ENCODE measurements around the gene TMEM176B.
A peak's percentile ranks its signal among the peaks of the same experiment; 100 is the strongest.

Gene TMEM176B

GRCh38 chr7:150799741-150800580 is at the start of gene TMEM176B:
TMEM176B (minus strand) TSS chr7:150800364; CDS start chr7:150796569, 3,795 bp downstream.
- DNase-seq = peak in 13 of 56 donors; percentile 4 to 73 (median 28)

DNA sequence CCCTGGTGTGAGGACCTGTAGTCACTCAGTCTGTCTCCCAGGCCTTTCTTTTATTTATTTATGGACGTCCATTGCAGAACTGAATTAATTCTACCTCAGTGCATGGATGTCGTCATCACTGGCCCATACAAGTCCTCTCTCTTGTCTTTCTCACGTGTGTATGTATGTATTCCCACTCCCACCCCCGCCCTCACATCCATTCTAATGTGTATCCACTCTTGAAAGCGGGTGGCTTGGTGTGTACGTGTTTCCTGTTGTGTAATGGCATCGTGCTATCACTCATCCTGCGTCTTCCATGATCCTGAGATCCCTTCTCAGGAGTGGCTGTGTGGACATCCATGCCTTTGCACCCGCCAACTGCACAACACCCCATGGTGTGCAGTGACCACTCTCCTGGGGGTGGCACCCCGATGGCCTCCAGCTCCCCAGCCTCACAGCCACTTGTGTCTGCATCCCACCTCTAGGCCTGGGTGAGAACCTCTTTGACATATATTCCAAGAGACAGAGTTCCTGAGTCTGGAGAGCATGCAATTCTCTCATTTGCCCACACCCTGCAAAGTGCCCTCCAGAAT is 49.1 kb upstream of the TMEM176B start:
- no peak for DNase-seq

DNA sequence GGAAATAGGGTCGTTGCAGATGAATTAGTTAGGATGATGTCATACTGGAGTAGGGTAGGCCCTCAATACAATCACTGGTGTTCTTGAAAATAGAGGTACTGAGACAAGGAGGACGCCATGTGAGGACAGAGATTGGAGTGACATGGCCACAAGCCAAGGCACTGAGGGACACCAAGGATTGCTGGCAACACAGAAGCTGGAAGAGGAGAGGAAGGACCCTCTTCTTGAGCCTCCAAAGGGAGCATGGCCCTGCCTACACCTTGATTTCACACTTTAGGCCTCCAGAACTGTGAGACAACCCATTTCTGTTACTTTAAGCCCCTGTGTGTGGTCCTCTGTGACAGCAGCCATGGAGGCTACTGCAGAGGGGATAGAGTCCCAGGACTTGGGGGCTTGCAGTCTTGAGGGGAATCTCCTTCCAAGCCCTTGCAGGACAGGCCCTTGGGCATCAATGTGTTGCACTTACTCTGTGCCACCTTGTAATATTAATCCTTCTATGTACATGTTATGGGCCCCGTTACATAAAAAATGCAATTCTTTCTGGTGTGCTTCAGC is 48.5 kb upstream of the TMEM176B start:
- DNase-seq = no peak

DNA sequence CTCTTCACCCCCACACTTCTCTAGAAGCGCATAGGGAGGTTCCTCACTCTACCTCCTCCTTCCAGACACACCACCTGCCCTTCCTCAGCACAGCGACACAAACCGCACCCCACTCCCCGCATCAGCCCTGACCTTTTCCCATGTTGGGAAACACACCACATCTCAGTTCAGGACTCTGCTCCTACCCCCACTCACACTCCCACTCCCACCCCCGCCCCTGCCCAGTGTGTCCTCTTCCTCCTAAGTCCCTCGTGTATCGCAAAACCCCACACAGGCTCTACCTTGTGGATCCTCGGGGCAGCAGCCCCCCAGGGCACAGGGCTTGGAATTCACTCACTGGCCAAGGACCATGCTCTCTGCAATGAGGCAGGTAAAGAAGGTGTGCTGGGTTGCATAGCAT is 47.9 kb upstream of the TMEM176B start:
- no peak for DNase-seq

- DNase-seq = no peak
These were observed 47.4 kb upstream of the TMEM176B start for GRCh38 chr7:150847536-150847935.

- DNase-seq = no peak
These were observed 46.3 kb upstream of the TMEM176B start for GRCh38 chr7:150846291-150847115.

DNA sequence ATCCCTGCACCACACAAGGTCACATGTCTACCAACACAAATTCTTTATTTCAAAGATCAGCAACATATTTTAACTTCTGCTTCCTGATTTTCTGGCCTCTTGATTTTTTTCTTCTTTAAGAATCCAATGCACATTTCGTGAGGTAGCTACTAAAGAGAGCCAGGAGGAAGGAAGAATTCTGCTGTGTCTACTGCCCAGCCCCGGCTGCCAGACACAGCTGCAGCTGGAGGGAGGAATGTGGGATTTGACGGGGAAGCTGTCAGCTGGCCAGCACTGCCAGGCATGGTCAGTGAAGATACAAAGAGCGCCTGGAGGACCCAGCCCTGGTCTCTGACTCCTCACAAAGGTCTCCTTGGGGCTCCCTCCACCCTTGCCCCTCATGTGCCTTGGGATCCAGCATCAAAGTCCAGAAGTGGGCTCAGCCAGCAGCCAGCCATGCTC is 45.3 kb upstream of the TMEM176B start:
- DNase-seq = peak in 23 of 56 donors; percentile 2 to 67 (median 25)

GRCh38 chr7:150842716-150843115 is 42.6 kb upstream of the TMEM176B start:
- DNase-seq = no peak

DNA sequence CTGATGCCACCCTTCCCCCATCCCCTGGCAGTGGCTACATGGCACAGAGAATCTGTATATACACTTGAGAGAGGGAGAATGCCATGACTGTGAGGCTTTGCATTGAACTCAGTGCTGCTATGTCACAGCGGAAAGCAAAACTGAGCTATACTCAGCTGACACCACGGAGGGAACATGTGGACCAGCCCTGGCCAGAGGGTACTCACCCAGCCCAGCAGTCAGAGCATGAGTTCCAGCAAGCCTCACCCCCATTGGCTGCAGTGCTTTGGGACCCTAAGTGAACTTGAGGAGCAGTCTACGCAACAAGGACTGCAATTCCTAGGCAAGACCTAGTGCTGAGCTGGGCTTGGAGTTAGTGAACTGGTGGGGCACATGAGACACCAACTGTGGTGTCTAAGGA is 41.9 kb upstream of the TMEM176B start:
- DNase-seq = no peak

DNA sequence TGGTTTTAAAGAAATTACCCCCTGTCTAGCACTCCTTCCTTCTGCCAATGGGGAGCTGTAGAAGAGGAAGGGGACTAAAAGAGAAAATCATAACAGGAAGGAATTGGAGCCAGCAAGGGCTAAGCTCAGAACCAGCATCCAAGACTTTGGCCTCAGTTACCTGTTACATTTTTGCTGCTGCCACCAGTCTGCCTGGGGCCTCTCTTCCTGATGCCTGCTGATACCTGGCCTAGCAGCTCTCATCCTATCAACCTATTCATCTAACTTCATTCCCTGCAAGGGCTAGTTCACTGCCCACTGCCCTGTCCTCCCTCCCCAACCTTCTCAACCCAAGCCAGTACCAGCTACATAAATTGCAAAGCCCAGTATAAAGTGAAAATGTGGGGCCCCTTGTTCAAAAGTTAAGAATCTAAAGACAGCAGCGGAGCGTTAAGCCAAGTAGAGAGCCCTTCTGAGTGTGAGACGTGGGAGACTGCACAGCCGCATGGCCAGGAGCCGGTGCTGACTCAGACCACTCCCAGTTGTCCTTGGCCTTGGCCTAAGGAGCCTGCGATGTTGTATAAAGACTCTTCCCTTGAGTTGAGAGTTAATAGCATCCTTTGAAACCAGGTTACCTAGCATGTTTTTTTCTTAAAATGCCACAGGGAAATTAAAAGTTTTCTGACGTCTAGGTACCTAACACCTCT is 38.9 kb upstream of the TMEM176B start:
- DNase-seq = no peak

DNA sequence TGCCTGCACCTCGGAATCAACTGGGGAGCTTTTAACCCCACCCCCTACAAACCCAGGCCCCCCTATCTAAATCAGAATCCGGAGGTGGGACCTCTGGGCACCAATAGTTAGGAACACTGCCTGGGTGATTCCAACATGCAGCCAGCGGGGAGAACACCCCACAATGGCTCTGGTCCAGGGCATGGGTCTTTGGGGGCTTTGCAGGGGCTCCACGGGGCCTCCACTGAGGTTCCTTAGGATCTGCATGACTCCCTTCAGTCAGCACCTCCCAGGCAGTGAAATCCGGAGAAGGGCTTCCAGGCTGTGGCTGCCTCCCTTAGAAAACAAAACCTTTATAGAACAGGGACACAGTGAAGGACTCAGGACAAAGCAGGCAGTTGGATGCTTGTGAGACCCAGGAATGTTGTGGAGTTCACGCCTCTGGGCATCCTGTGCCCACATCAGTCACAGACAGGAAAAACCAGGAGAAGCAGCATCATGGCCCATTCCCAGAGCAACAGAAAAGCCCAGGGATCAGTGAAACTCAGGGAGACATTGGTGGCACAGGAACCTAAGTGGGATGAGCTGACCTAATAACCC is 35.6 kb upstream of the TMEM176B start:
- DNase-seq = no peak

- DNase-seq = no peak
These were observed 34.9 kb upstream of the TMEM176B start for GRCh38 chr7:150835019-150835418.

DNA sequence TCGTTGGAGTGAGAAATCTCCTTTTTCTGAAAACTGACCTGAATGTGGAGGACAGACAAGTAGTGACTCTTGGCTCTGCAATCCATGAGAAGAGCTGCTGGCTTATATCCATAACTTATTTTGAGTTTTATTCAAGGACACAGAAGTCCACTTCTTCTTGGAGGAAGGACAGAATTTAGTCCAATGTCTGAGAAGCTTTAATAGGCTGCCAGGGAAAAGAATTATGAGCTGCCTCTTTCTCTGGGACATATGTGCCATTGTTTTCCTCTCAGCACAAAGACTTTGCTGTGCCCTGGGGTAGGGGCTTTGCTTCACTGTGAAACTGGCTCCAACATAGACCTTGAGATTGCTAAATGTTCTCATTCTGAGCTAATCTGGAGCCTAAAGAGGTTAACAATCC is 31.7 kb upstream of the TMEM176B start:
- no peak for DNase-seq

DNA sequence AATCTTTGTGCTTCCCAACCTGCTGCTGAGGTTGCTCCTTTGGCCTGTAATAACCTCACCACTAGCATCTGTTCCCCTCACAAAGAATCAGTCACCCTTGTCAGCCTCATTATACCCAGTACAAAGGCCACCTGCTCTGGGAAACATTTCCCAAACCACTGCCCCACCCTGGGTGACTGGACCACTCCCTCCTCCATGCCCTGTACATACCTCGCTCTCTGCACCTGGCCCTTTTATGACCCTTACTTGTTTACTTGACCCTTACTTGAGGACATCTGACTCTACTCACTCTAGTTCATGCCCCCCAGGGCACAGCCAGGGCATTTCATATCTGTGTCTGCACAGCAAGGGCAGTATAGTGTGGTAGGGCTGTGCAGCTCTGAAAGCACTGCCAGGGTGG is 30.8 kb upstream of the TMEM176B start:
- no peak for DNase-seq

DNA sequence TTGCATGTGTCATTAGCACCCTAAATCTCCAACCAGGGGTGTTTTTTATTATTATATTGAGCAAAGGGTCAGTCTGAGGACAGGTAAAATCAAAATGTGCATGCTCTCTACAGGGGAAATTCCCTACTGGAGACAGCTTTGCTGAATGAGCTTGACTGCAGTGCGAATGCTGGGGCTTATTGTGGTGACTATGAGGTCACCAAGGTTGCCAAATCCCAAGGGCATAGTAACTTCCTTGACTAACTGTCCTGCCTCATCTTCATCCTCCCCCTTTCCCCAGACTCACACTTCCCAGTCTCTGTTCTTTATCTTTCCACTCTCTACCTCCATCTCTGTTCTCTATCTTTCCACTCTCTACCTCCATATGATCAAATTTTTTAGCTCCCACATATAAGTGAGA is 29.3 kb upstream of the TMEM176B start:
- no peak for DNase-seq

DNA sequence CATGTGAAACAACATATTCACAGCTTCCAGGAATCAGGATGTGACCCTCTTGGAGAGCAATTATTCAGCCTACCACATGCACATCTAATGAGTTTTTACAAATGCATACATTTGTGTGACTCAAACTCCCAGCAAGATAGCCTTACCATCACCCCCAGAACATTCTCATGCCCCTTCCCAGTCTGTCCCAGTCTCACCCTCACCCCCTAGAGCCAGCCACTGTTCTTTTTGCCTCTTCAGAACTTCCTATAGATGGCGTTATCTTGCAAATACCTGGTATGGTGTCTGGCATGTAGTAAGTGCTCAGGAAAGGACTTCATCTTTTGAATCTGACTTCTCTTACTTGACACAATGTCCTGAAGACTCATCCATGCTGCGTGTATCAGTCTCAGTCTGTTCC is 28.2 kb upstream of the TMEM176B start:
- DNase-seq = no peak

- DNase-seq = no peak
These were observed 26.1 kb upstream of the TMEM176B start for GRCh38 chr7:150826061-150826849.

DNA sequence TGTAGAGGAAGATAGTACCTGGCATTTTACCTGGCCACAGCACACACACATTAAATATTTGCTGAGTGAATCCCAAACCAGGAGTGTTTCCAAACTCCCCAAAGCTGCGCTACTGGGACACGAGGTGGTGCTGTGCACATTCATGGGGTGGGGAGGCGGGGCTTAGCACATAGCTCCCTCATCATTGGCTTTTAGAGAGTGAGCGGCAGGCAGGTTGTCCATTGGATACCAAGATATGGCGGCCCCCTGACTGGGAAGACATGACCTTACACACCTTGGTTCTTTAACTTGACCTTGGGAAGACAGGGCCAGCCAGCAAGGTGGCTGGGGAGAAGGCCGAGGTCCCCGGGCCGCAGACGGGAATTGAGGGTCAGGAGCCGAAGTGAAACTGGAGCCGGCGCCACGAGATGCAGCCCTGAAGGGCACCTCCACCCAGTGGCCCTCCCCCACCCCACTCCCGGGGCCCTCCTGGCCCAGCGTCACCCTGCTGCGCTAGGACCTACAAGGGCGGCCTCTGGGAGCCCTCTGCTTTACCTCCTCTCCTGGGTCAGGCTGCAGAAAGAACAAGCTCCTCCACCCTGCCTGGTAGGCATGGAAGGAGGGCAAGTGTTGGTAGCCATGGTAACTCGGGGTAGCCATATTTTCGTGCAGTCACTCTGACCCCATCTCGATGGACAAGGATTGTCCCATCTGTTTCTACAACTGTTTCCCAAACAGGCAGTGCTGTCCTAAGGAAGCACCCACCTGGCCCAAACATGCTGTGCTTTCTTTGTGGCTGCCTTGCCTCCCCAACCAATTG is 24.4 kb upstream of the TMEM176B start:
- no peak for DNase-seq

All from amygdala (tissue), 56 donors.